Skeletal muscle cell (primary cell): Measurements from ENCODE around the gene ZNF644.

Source experiments
- DNase-seq: peaks from one replicate; pipeline ENCODE4 v3.0.0-alpha.2; 2010; ENCODE audit warnings: low read depth
- H3K4me3 ChIP-seq: 2 replicates; pipeline ENCODE4 v1.5.1; 2011; ENCODE audit warnings: low read depth, mild to moderate bottlenecking, control low read depth, low read length, moderate library complexity

ZNF644 gene

DNA sequence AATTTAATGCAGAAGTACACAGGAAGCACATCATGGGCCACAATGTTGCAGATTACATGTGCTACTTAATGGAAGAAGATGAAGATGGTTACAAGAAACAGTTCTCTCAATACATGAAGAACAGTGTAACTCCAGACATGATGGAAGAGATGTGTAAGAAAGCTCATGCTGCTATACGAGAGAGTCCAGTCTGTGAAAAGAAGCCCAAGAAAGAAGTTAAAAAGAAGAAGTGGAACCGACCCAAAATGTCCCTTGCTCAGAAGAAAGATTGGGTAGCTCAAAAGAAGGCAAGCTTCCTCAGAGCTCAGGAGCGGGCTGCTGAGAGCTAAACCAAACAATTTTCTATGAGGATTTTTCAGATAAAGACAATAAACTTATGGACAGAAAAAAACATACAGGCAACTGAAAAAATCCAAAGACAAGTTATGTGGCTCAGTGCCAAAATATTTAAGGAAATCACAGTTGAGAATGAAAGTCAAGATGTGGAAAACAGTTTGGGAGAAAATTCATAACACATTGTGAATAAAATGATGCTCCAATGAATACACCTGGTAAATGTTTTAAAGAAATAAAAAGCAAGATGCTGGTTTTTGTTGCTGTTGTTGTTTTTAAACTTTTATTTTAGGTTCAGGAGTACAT is 2.8 kb upstream of the ZNF644 start:
- H3K4me3 ChIP-seq: no peak overlapping the region
- no peak for DNase-seq

DNA sequence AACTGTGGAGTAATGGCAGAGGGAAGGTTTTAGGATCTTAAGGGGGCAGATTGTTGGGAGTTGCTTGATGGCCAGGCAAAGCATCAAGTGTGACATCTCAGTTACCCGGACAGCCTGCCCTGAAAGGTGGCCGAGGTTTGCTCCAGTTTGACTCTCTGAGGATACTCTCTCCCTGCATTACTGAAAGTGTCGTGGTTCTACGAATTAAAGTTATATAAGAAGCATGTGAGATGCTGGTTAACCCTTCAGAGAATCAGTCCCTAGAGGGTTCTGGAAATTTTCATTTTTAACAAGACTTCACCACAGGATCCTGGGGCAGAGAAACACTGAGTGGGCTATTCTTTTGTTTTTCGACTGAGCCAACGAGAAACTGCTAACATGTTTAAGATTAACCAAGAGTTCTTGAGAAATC is 689 bp upstream of the ZNF644 start:
- H3K4me3 ChIP-seq: peak overlapping the region; percentile 79
- DNase-seq: no peak

DNA sequence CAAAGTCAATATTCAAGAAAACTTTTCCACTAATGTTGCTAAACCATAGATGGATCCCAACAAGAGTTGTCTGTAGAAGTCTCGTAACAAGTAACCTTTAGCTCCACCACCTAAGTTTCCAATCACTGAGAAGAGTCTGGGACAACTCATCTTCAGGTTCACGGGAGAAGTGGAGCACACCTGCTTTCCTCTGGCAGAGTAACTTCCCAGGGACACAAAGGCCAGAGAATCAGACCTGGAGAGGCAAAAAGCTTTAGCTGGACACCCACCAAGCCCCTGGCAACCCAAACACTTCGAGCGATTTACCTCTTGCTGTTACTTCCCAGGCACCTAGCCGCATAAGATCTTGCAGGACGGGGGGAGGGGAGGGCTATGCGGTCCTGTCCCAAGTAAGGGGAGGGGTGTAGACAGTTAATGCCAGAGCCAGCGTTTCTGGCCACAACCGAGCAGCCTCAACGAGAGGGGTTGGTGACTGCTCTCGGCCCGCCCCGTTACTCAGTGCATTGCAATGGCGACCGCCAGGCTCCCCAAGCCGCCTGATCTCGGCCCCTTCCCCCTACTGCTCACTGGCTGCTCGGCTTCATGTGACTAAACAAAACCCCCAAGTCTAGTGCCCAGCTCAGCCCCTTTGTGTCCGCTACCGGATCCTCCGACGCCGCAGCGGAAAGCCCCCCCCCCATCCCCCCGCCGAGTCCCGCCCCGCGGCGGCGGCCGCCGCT is 709 bp downstream of the ZNF644 start:
- peak; percentile 67 for DNase-seq
- H3K4me3 ChIP-seq: peak overlapping the region; percentile 79

DNA sequence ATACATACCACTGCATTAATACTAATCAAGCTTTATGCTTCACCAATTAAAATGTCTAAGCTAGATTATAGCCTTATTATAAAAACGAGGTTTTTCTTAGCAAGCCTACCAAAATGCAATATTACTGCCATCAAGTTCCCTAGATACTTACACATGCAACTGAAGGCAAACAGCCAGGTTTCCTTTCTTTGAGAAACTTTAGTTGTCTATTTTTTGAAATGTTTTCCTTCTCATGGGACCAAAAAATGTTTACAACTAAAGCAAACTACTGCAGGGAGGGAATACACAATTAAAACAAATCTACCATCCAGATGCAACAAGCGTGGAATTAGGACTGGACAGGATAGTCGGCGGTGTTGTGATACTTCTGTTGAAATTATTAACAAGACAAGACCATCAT is 1.3 kb downstream of the ZNF644 start:
- no peak for DNase-seq
- peak overlapping the region; percentile 79 for H3K4me3 ChIP-seq

DNA sequence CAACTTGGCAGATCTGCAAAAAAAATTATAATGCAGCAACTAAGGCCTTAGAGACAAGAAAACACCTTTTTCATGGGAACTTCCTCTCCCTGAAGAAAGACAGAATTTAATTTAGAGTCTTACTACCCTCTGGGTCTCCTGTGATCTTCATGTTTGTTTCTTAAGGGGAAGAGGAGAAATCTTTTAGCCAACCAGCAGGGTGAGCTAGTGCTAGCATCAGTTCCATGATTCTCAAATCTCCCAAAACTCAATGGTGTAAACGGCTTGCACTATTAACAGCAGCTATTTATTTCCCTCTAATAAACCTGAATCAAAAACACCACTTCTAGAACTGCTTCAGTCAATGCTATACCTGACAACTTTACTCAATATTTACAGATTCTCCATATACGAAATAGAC is 3.8 kb downstream of the ZNF644 start:
- DNase-seq: no peak

DNA sequence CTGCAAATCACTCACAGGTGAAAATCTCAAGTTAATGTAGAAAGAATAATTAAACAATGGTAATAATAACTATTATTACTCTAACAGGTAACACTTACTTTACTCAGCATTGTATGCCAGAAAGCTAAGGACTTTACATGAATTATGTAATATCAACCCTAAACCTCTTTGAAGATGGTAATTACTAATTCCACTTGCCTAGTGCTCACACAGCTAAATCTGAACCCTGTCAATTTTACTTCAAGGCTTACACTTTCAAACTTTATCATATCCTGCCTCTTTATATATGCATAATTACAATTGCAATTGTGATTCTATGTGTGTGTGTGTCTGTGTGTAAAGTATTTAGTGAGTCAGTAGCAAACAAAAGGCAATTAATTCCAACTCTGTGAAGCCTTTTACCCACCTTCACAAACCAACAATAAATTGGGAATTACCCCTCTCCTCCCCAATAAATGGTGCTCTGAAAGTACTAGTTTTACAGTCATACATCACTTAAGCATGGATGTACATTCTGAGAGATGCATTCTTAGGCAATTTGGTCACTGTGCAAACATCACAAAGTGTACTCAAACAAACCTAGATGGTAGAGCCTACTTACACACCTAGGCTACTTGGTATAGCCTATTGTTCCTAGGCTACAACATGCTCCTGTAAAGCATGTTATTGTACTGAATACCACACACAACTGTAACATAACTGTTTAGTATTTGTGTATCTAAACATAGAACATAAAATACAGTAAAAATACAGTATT is 5.9 kb downstream of the ZNF644 start:
- DNase-seq: peak; percentile 4
- H3K4me3 ChIP-seq: no peak overlapping the region

More for the DNA sequence above, 3.8 kb downstream of the ZNF644 start:
- H3K4me3 ChIP-seq: no peak overlapping the region

DNA sequence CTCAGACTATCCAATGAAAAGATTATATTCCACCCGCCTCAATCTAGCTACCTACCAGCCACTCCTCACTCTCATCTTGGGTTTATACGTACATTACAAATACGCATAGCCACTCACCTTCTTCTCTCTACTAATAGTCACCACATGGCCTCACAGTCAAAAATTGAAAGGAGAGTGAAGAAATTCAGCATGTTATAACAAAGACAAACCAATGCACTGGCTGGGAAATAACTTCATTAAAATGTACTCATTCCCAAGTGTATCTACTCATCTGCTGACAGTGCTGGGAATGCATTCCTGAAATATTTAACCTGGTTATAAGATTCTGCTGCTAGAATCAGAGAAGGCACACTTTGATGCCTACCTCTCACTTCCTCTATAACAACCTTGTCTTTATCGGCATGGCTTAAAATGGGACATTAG is 6.5 kb downstream of the ZNF644 start:
- no peak for DNase-seq
- no peak overlapping the region for H3K4me3 ChIP-seq

DNA sequence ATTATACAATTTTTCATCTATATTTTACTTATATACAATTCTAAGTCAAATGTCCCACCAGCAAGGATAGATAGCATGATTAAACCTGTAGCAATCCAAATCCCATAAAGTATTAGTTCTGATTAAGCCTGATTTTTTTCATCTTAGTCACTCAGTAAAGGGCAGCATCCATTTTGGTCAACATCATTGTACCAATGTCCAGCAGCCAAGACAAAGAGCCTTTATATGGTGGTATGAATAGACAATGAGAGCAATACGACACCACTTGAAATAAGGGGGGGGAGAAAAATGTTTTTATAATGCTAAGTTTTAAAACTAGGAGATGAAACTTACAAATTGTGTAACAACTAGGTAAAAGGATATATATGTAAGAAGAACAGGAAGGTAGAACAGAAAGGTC is 7.4 kb downstream of the ZNF644 start:
- DNase-seq: no peak
- H3K4me3 ChIP-seq: no peak overlapping the region

DNA sequence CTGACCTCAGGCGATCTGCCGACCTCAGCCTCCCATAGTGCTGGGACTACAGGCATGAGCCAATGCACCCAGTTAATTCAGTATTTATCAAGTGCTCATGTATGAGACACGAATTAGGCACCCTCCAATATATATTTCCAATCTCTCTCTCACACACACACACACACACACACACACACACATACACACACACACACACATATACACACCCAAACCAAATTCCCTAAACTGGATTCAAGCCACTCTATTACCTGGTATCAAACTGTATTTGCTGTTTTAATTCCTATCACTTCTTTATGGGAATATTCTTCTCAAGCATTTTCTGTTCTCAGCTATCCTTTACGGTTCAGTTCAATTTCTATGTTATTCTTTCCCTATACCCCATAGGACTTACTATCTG is 8.5 kb downstream of the ZNF644 start:
- no peak for DNase-seq

DNA sequence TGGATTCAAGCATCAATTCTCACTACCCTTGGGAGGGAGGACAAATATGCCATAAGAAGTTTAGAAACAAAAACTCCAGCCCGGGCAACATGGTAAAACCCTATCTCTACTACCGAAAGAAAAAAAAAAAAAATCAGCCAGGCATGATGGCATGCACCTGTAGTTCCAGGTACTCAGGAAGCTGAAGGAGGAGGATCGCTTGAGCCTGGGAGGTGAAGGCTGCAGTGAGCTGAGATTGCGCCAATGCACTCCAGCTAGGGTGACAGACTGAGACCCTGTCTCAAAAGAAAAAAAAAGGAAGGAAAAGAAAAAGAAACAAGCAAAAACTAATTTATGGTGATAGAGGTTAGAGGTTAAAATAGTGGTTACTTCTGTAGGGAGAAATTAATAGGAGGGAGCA is 9.6 kb downstream of the ZNF644 start:
- no peak overlapping the region for H3K4me3 ChIP-seq
- no peak for DNase-seq

More for the DNA sequence above, 8.5 kb downstream of the ZNF644 start:
- H3K4me3 ChIP-seq: no peak overlapping the region

DNA sequence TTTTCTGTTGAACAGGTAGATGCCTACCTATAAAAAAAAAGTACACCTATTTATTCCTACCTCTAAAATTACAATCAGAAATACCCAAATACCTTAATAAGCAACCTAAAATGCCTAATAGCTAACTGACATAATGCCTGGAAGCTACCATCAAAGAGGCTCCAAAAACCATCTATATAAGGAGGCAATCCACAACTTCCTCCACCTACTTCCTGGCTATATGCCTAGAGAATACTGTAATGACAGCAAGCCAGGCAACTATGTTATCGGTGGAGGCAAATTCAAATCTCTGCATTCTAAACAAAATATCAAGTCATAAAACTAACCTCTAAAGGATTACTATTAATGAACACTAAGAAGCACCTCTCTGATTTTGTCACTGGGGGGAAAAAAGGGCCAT is 10.1 kb downstream of the ZNF644 start:
- H3K4me3 ChIP-seq: no peak overlapping the region
- peak; percentile 12 for DNase-seq

DNA sequence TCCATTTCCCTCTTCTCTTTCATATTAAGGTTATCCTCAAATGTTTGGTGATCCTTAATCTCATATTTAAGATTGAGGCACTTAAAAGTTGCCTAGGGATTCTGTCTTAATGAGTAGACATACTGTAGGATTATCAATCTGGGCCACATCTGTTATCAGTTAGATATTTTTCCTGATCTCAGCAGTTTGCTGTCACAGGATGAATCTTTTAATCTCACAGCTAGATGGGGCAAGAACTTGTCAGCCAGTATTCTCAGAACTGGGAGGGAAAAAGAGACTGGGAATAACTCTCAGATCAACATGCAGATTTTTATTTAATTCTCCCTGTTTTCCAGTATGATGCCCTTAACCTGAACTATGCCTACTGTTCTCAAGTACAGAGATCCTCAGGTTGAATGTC is 14.0 kb downstream of the ZNF644 start:
- H3K4me3 ChIP-seq: no peak overlapping the region
- DNase-seq: no peak

DNA sequence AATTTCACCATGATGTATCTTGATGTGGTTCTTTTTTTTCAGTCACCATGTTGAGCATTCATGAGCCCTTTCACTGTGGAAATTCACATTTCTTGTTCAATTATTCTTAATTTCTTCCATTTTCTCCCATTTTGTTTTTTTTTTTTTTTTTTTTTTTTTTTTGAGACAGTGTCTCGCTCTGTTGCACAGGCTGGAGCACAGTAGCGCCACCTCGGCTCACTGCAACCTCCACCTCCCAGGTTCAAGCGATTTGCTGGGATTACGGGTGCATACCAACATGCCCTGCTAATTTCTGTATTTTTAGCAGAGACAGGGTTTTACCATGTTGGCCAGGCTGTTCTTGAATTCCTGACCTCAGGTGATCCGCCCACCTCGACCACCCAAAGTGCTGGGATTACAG is 14.7 kb downstream of the ZNF644 start:
- H3K4me3 ChIP-seq: no peak overlapping the region
- DNase-seq: no peak

DNA sequence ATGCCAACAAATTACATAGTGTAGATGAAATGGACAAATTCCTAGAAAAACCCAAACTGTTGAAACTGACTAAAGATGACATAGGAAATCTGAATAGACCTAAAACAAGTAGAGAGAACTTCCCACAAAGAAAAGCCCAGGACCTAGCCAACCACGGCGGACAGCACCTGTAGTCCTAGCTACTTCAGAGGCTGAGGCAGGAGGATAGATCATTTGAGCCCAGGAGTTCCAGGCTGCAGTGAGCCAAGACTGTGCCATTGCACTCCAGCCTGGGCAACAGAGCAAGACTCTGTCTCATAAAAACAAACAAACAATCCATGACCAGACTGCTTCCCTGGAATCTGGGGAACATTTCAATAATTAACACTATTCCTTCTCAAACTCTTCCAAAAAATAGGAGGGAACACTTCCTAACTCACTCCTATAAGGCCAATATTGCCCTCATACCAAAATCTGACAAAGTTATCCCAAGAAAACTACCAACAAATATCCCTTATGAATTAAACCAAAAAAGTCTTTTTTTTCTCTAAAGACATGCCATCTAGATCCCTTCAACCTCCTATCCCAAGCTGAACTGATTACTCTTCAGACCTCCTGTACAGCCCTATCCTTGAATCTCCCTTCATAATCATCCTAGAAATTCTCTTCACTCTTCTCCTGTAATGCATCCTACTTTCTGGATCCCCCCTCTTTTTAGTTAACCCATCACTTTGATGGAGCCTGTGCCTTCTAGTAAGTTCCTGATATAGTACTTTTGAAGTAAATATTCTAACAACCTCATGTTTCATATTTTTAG is 15.5 kb downstream of the ZNF644 start:
- H3K4me3 ChIP-seq: no peak overlapping the region
- no peak for DNase-seq

DNA sequence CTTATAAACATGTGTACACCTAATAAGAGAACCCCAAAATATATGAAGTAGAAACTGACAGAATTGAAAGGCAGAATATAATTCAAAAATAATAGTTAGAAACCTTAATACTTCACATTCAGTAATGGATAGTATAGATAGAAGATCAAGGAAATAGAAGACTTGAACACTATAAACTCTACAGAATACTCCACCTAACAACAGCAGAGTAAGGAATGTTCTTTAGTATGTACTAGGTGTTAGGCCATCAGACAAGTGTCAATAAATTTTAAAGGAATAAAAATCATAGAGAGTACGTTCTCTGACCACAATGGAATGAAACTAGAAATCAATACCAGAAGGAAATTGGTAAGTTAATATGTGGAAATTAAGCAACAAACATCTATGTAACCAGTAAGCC is 16.6 kb downstream of the ZNF644 start:
- no peak overlapping the region for H3K4me3 ChIP-seq
- DNase-seq: no peak

DNA sequence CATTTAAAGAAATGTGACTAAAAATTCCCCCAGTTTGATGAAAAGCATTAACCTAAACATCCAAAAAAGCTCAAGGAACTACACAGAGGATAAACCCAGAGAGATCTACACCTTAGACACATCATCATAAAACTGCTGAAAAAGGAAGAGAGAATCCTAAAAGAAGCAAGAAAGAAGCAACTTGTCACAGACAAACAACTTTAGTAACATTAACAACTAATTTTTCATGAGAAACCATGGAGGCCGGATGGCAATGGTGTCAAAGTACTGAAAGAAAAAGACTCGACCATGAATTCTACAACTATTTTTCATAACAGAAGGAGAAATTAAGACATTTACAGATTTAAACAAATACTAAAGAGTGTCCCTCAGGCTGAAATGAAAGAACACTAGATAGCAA is 17.7 kb downstream of the ZNF644 start:
- H3K4me3 ChIP-seq: no peak overlapping the region
- DNase-seq: no peak

DNA sequence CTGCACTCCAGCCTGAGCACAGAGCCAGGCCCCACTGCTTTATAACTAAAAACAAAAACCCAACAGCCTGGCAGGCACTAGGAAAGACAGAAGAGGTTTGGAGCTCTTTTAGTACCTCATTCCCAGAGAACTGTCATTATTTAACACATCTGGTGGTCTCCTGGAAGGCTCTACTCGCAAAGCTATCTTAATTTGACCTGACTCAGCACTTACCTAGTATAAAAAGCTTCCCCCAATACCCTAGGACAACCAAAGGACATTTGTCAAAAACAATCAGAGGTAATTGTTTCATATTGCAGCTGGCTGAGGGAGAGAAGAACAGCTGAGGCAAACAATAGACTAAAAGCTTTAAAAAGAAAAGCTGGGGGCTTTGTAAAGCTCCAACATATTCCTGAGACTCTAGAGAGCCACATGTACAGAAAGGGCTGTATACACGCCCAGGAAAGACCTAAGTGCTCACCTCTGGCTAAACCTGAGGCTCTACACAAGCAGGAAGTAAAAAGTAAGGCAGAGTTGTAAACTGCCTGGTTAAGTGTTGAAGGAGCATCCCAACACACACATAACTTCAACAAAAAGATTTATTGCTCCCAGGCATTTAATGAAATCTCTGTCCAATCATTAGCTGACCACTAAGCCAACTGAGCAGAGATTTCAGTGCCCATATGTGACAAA is 25.0 kb downstream of the ZNF644 start:
- H3K4me3 ChIP-seq: no peak overlapping the region
- DNase-seq: no peak

DNA sequence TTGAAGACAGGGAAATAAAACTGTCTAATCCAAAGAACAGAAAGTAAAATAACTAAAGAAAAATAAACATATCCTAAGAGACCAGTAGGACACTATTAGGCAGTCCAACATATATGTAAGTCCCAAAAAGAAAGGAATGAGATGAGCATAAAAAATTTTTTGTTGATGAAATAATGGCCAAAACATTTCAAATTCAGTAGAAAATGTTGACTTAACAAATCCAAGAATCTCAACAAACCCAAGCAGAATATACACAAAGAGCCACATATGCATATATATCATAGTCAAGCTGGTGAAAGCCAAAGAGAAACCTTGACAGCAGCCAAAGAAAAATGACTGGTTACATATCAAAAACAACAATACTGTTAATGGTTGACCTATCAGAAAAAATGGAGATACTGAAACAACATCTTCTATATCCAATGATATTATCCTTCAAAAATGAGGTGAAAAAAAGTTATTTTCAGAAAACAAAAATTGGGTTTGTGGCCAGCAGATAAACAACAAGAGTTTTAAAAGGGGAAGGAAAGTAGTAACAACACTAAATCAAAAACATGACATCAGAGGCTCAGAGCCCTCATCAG is 26.4 kb downstream of the ZNF644 start:
- no peak for DNase-seq
- H3K4me3 ChIP-seq: no peak overlapping the region

DNA sequence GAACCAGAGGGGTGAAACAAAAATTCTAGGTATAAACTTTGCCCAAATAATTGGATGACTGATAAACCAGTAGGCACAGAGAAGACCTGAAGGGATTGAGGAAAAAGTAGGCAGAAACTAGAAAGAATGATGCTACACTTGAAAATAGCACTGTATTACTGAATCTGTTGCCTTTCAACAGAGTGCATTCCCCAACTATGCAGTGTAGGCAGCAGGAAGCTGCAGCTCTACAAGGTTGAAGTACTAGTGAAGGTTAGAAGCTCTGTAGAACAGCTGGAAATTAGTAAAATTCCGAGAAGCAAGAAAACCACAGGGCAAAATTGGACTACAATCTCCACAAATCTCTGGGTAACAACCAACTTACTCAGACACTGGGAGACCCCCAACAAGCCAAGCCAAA is 27.4 kb downstream of the ZNF644 start:
- no peak for DNase-seq

More for the DNA sequence above, 27.4 kb downstream of the ZNF644 start:
- H3K4me3 ChIP-seq: no peak overlapping the region
